Caco-2 (cell line): Measurements from ENCODE around the gene F12. TPM values are rescaled to one million over a fixed set of nuclear protein-coding genes. Genes with fewer than 3 reads are reported as not detected.
A peak's percentile ranks its signal among the peaks of the same experiment; 100 is the strongest.

Experiments used
- BruUV-seq: library from RNA; stranded (reverse); fragments of 400-500 nt; replicated peaks from 2 replicates; lab custom pipeline; 2021; lab: Mats Ljungman, UMichigan
- CTCF ChIA-PET: fragments of 300-600 bp; sonication (Branson Sonifier 250); formaldehyde crosslinking; loops from one replicate; lab custom pipeline; 2022; ENCODE audit warnings: antibody characterized with exemption; lab: Charles Lee
- POLR2A ChIA-PET: fragments of 300-600 bp; sonication (Branson Sonifier 250); formaldehyde crosslinking; loops from one replicate; lab custom pipeline; 2022; ENCODE audit warnings: antibody characterized with exemption; lab: Charles Lee
- DNase-seq, 2 experiments: peaks; one replicate each; pipeline versions ENCODE4 v3.0.0 to v3.0.0-alpha.2; 2020 to 2022
- H3K27me3 ChIP-seq: replicated peaks from 2 replicates; pipeline ENCODE4 v1.6.0; 2011; ENCODE audit warnings: low read length; ENCODE audit not compliant: control insufficient read depth, insufficient read depth
- H3K36me3 ChIP-seq: 2 replicates; pipeline ENCODE4 v1.5.1; 2011; ENCODE audit warnings: low read length; ENCODE audit not compliant: control insufficient read depth, insufficient read depth
- H3K4me1 ChIP-seq: fragments of 250-450 bp; sonication (Bioruptor Pico); 2 replicates; pipeline ENCODE4 v1.5.1; 2020; ENCODE audit warnings: mild to moderate bottlenecking
- H3K4me3 ChIP-seq: 2 replicates; pipeline ENCODE4 v1.5.1; 2011; ENCODE audit warnings: low read depth, mild to moderate bottlenecking, control low read depth, low read length
- H3K9me3 ChIP-seq: fragments of 250-450 bp; sonication (Bioruptor Pico); 2 replicates; pipeline ENCODE4 v1.5.1; 2020; ENCODE audit warnings: mild to moderate bottlenecking, moderate library complexity
- H3K27ac Mint-ChIP-seq: one replicate; pipeline ENCODE4 v1.8.0; 2022; ENCODE audit warnings: mixed read lengths; ENCODE audit not compliant: unreplicated experiment
- H3K27me3 Mint-ChIP-seq: one replicate; pipeline ENCODE4 v1.8.0; 2022; ENCODE audit warnings: mixed read lengths; ENCODE audit not compliant: insufficient read depth, unreplicated experiment
- H3K36me3 Mint-ChIP-seq: one replicate; pipeline ENCODE4 v1.8.0; 2022; ENCODE audit warnings: mild to moderate bottlenecking, mixed read lengths; ENCODE audit not compliant: insufficient read depth, unreplicated experiment
- H3K4me1 Mint-ChIP-seq: one replicate; pipeline ENCODE4 v1.8.0; 2022; ENCODE audit warnings: low read depth, mixed read lengths; ENCODE audit not compliant: unreplicated experiment
- H3K4me3 Mint-ChIP-seq: one replicate; pipeline ENCODE4 v1.8.0; 2022; ENCODE audit warnings: mild to moderate bottlenecking, moderate library complexity, mixed read lengths; ENCODE audit not compliant: unreplicated experiment
- H3K9me3 Mint-ChIP-seq: one replicate; pipeline ENCODE4 v1.8.0; 2022; ENCODE audit warnings: mixed read lengths; ENCODE audit not compliant: unreplicated experiment
- intact Hi-C: fragments of 100-400 bp; cut with micrococcal nuclease; formaldehyde crosslinking; loops from one replicate; pipeline ENCODE4 v1.10.0; 2022; ENCODE audit not compliant: unreplicated experiment
- total RNA-seq: library from RNA; stranded (reverse); gene quantifications from 2 replicates; pipeline ENCODE4 v1.2.3, GENCODE V29; 2022
- TF ChIP-seq, protein P1 (sequence below), 2 experiments: fragments of 200-600 bp in 1 of 2; IDR thresholded peaks; 1 replicate in 1 of 2; 2 replicates in 1 of 2; pipeline versions ENCODE4 v1.5.1 to v1.8.0; 2011 to 2022; ENCODE audit warnings: antibody characterized with exemption in 1 of 2, control low read depth in 1 of 2, inconsistent platforms in 1 of 2, low read depth in 1 of 2, low read length in 1 of 2, mild to moderate bottlenecking in 1 of 2, moderate library complexity in 1 of 2; ENCODE audit not compliant: insufficient read depth in 1 of 2, severe bottlenecking in 1 of 2, unreplicated experiment in 1 of 2

The F12 gene
- total RNA-seq, 1 experiment from 2014 or later = 13.3 TPM

GRCh38 chr5:177428574-177429217, 19.3 kb upstream of the F12 start:
- POLR2A ChIA-PET = interaction anchor here (0.7 kb wide), 1 partner anchor 9 kb away, joined by 5 read pairs; no protein-coding TSS in a partner anchor
- no peak overlapping the region for H3K27ac Mint-ChIP-seq
- no peak for DNase-seq
- BruUV-seq = no TSS peak
- H3K4me3 Mint-ChIP-seq = peak overlapping the region; percentile 22
- no peak overlapping the region for H3K4me3 ChIP-seq
- no peaks in the 10 kb centered on the region for H3K27me3 Mint-ChIP-seq
- peaks cover 2% of the 10 kb centered on the region for H3K36me3 ChIP-seq
- no peaks in the 10 kb centered on the region for H3K9me3 ChIP-seq
- no peaks in the 10 kb centered on the region for H3K9me3 Mint-ChIP-seq
- intact Hi-C loops = no loop called here
- peaks cover 12% of the 10 kb centered on the region for H3K4me1 Mint-ChIP-seq
- TF ChIP-seq, protein P1, sequence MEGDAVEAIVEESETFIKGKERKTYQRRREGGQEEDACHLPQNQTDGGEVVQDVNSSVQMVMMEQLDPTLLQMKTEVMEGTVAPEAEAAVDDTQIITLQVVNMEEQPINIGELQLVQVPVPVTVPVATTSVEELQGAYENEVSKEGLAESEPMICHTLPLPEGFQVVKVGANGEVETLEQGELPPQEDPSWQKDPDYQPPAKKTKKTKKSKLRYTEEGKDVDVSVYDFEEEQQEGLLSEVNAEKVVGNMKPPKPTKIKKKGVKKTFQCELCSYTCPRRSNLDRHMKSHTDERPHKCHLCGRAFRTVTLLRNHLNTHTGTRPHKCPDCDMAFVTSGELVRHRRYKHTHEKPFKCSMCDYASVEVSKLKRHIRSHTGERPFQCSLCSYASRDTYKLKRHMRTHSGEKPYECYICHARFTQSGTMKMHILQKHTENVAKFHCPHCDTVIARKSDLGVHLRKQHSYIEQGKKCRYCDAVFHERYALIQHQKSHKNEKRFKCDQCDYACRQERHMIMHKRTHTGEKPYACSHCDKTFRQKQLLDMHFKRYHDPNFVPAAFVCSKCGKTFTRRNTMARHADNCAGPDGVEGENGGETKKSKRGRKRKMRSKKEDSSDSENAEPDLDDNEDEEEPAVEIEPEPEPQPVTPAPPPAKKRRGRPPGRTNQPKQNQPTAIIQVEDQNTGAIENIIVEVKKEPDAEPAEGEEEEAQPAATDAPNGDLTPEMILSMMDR (IDR thresholded peaks at IDR 0.05; ENCODE audit: insufficient read depth in 1 of 2, low read depth in 1 of 2, low read length in 1 of 2, severe bottlenecking in 1 of 2, unreplicated experiment in 1 of 2) = no peak
- H3K4me1 ChIP-seq = peaks cover 15% of the 10 kb centered on the region
- CTCF ChIA-PET = no interaction called here
- H3K36me3 Mint-ChIP-seq = peaks cover 18% of the 10 kb centered on the region
- H3K27me3 ChIP-seq = no peaks in the 10 kb centered on the region

- intact Hi-C loops = loop anchor here (2.0 kb wide), 1 partner anchor 19 kb away; the partner anchor contains the start of gene PRR7
- no peak for DNase-seq
- Mint-ChIP-seq H3K27me3 (no peaks in the 10 kb centered on the region), H3K27ac (peak overlapping the region; percentile 53), H3K4me1 (peaks cover 12% of the 10 kb centered on the region), H3K9me3 (no peaks in the 10 kb centered on the region), H3K36me3 (peaks cover 18% of the 10 kb centered on the region), H3K4me3 (peak overlapping the region; percentile 92)
- Histone ChIP-seq H3K9me3 (no peaks in the 10 kb centered on the region), H3K36me3 (peaks cover 2% of the 10 kb centered on the region), H3K4me1 (peaks cover 15% of the 10 kb centered on the region), H3K27me3 (no peaks in the 10 kb centered on the region), H3K4me3 (no peak overlapping the region)
- POLR2A ChIA-PET = interaction anchor here (1.9 kb wide), 1 partner anchor 116 kb away, joined by 7 read pairs; the partner anchor contains the start of gene MXD3
- TF ChIP-seq, protein P1 (IDR thresholded peaks at IDR 0.05; ENCODE audit: insufficient read depth in 1 of 2, low read depth in 1 of 2, low read length in 1 of 2, severe bottlenecking in 1 of 2, unreplicated experiment in 1 of 2) = no peak
- CTCF ChIA-PET = interaction anchor here (1.0 to 2.7 kb wide), 2 partner anchors 24 to 27 kb away, joined by 7 to 47 read pairs; no protein-coding TSS in a partner anchor
- BruUV-seq = no TSS peak
Measured at GRCh38 chr5:177427919-177428573, 18.7 kb upstream of the F12 start.

DNA sequence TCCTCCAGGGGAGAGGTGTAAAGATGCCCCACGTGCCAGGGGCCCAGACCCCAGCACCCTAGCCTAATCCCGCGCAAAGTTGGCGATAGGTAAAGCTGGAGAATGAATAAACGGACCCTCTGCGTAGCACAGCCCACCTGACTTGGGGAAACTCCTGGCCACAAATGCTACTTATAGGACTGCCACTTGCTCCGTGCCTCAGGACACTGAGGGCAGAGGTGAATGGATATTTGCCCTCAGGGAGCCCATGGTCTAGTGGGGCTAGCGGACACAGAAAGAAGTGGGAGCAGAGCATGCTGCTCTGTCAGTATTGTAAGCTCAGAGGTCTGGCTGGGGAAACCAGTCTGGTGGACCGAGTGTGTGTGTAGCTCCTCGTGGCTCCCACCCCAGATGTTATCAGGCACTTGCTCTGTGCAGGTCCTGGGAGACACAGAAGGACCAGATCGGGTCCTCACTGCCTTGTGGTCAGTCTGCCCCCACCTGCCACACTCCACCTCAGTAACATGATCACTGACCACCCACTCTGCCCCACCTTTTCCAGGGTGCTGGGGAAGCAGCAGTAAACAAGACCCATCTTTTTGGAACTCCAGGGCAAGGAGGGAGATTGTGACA, 18.0 kb upstream of the F12 start:
- H3K4me1 Mint-ChIP-seq = peaks cover 12% of the 10 kb centered on the region
- H3K4me1 ChIP-seq = peaks cover 15% of the 10 kb centered on the region
- peak overlapping the region; percentile 53 for H3K27ac Mint-ChIP-seq
- ChIA-PET POLR2A (interaction anchor here (1.3 to 2.1 kb wide), 4 partner anchors 17 to 115 kb away, joined by 5 to 43 read pairs (median 14); partner anchors contain the start of genes MXD3 and PRR7), CTCF (interaction anchor here (1.0 to 2.7 kb wide), 4 partner anchors 23 to 118 kb away, joined by 4 to 47 read pairs (median 8); no protein-coding TSS in a partner anchor)
- TF ChIP-seq, protein P1 (IDR thresholded peaks at IDR 0.05; ENCODE audit: insufficient read depth in 1 of 2, low read depth in 1 of 2, low read length in 1 of 2, severe bottlenecking in 1 of 2, unreplicated experiment in 1 of 2) = no peak
- peak overlapping the region; percentile 92 for H3K4me3 Mint-ChIP-seq
- intact Hi-C loops = loop anchor here (2.0 kb wide), 1 partner anchor 19 kb away; the partner anchor contains the start of gene PRR7
- H3K27me3 Mint-ChIP-seq = no peaks in the 10 kb centered on the region
- DNase-seq = peak in 1 of 2 experiments; percentile 43
- peaks cover 18% of the 10 kb centered on the region for H3K36me3 Mint-ChIP-seq
- no peaks in the 10 kb centered on the region for H3K27me3 ChIP-seq
- H3K9me3 ChIP-seq = no peaks in the 10 kb centered on the region
- BruUV-seq = TSS peak; percentile 64
- no peaks in the 10 kb centered on the region for H3K9me3 Mint-ChIP-seq
- peak overlapping the region; percentile 97 for H3K4me3 ChIP-seq
- H3K36me3 ChIP-seq = peaks cover 2% of the 10 kb centered on the region
